ENCODE data around the gene SLC9A9.

DNA sequence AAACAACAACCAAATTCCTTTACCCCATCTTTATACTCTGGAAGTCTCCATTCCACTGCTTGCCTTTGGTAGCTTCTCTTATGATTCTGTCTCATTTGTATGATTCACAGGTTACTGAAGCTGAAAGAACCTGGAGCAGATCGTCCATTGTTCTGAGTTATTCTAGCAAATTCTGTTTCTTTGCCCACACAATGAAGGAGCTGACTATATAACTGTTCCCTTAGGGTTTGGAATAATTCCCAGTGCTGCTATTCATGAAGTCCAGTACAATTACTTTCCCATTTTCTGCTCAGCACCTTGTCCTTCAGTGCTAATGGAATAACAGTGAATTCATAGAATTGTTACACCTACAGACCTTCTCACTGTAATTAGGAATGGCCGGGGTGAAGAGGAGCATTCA, 560.9 kb downstream of the SLC9A9 start:
- TF ChIP-seq, protein P1, sequence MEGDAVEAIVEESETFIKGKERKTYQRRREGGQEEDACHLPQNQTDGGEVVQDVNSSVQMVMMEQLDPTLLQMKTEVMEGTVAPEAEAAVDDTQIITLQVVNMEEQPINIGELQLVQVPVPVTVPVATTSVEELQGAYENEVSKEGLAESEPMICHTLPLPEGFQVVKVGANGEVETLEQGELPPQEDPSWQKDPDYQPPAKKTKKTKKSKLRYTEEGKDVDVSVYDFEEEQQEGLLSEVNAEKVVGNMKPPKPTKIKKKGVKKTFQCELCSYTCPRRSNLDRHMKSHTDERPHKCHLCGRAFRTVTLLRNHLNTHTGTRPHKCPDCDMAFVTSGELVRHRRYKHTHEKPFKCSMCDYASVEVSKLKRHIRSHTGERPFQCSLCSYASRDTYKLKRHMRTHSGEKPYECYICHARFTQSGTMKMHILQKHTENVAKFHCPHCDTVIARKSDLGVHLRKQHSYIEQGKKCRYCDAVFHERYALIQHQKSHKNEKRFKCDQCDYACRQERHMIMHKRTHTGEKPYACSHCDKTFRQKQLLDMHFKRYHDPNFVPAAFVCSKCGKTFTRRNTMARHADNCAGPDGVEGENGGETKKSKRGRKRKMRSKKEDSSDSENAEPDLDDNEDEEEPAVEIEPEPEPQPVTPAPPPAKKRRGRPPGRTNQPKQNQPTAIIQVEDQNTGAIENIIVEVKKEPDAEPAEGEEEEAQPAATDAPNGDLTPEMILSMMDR (IDR thresholded peaks at IDR 0.05; ENCODE audit: poor library complexity): no peak
- no peak for TF ChIP-seq EZH2phosphoT487 (IDR thresholded peaks at IDR 0.05; ENCODE audit: low read depth, severe bottlenecking, unreplicated experiment)
